T-helper 2 cell treated with Interferon-gamma antibody and Interleukin-4, amounts not matched to agents 5 μg/mL and 100 μg/mL, for 36 hours (primary cell): Measurements from ENCODE around the gene BCR.
A peak's percentile ranks its signal among the peaks of the same experiment; 100 is the strongest.

Experiments used
- DNase-seq: peaks from one replicate; pipeline ENCODE4 v3.0.0; 2021; ENCODE audit warnings: low spot score
- H3K27ac Mint-ChIP-seq: one replicate; pipeline ENCODE4 v1.8.0; 2021; ENCODE audit warnings: mild to moderate bottlenecking, mixed read lengths
- H3K27me3 Mint-ChIP-seq: one replicate; pipeline ENCODE4 v1.8.0; 2021; ENCODE audit warnings: low read depth, mixed read lengths
- H3K36me3 Mint-ChIP-seq: one replicate; pipeline ENCODE4 v1.8.0; 2021; ENCODE audit warnings: low read depth, mixed read lengths
- H3K4me1 Mint-ChIP-seq: one replicate; pipeline ENCODE4 v1.8.0; 2021; ENCODE audit warnings: low read depth, mixed read lengths
- H3K4me3 Mint-ChIP-seq: one replicate; pipeline ENCODE4 v1.8.0; 2022; ENCODE audit warnings: mild to moderate bottlenecking, moderate library complexity, mixed read lengths
- H3K9me3 Mint-ChIP-seq: one replicate; pipeline ENCODE4 v1.8.0; 2021; ENCODE audit warnings: mixed read lengths

BCR gene

GRCh38 chr22:23257889-23258825 lies 77.8 kb downstream of the BCR start:
- no peak for DNase-seq
- no peaks in the 10 kb centered on the region for H3K9me3 Mint-ChIP-seq
- H3K4me3 Mint-ChIP-seq: no peak overlapping the region
- H3K27me3 Mint-ChIP-seq: no peaks in the 10 kb centered on the region
- peaks cover 11% of the 10 kb centered on the region for H3K36me3 Mint-ChIP-seq
- peaks cover 2% of the 10 kb centered on the region for H3K4me1 Mint-ChIP-seq
- H3K27ac Mint-ChIP-seq: no peak overlapping the region

- no peak overlapping the region for H3K4me3 Mint-ChIP-seq
- H3K9me3 Mint-ChIP-seq: no peaks in the 10 kb centered on the region
- H3K4me1 Mint-ChIP-seq: peaks cover 2% of the 10 kb centered on the region
- H3K36me3 Mint-ChIP-seq: peaks cover 15% of the 10 kb centered on the region
- no peaks in the 10 kb centered on the region for H3K27me3 Mint-ChIP-seq
- no peak overlapping the region for H3K27ac Mint-ChIP-seq
- no peak for DNase-seq
Measured at GRCh38 chr22:23258826-23259170, 78.5 kb downstream of the BCR start.

GRCh38 chr22:23259916-23260644 lies 79.8 kb downstream of the BCR start:
- H3K27me3 Mint-ChIP-seq: no peaks in the 10 kb centered on the region
- H3K27ac Mint-ChIP-seq: no peak overlapping the region
- H3K9me3 Mint-ChIP-seq: no peaks in the 10 kb centered on the region
- DNase-seq: no peak
- H3K36me3 Mint-ChIP-seq: peaks cover 13% of the 10 kb centered on the region
- H3K4me3 Mint-ChIP-seq: no peak overlapping the region
- peaks cover 2% of the 10 kb centered on the region for H3K4me1 Mint-ChIP-seq

GRCh38 chr22:23260645-23261581 lies 80.6 kb downstream of the BCR start:
- Mint-ChIP-seq H3K4me3 (no peak overlapping the region), H3K27ac (no peak overlapping the region), H3K36me3 (peaks cover 10% of the 10 kb centered on the region), H3K4me1 (peaks cover 2% of the 10 kb centered on the region), H3K27me3 (no peaks in the 10 kb centered on the region), H3K9me3 (no peaks in the 10 kb centered on the region)
- DNase-seq: no peak

- H3K9me3 Mint-ChIP-seq: no peaks in the 10 kb centered on the region
Measured at GRCh38 chr22:23261900-23262450, 81.7 kb downstream of the BCR start.

GRCh38 chr22:23262518-23263332 lies 82.4 kb downstream of the BCR start:
- Mint-ChIP-seq H3K4me3 (no peak overlapping the region), H3K9me3 (no peaks in the 10 kb centered on the region), H3K27ac (no peak overlapping the region), H3K4me1 (no peaks in the 10 kb centered on the region), H3K36me3 (peaks cover 8% of the 10 kb centered on the region), H3K27me3 (no peaks in the 10 kb centered on the region)
- no peak for DNase-seq

More at GRCh38 chr22:23261900-23262450, 81.7 kb downstream of the BCR start:
- H3K27ac Mint-ChIP-seq: no peak overlapping the region
- no peak overlapping the region for H3K4me3 Mint-ChIP-seq
- DNase-seq: no peak
- no peaks in the 10 kb centered on the region for H3K27me3 Mint-ChIP-seq
- H3K4me1 Mint-ChIP-seq: peaks cover under 1% of the 10 kb centered on the region
- H3K36me3 Mint-ChIP-seq: peaks cover 8% of the 10 kb centered on the region

GRCh38 chr22:23263651-23264555 lies 83.6 kb downstream of the BCR start:
- peak overlapping the region; percentile 52 for H3K27ac Mint-ChIP-seq
- no peaks in the 10 kb centered on the region for H3K27me3 Mint-ChIP-seq
- H3K4me3 Mint-ChIP-seq: no peak overlapping the region
- peaks cover 11% of the 10 kb centered on the region for H3K36me3 Mint-ChIP-seq
- H3K4me1 Mint-ChIP-seq: peaks cover 3% of the 10 kb centered on the region
- DNase-seq: peak; percentile 24
- H3K9me3 Mint-ChIP-seq: no peaks in the 10 kb centered on the region

GRCh38 chr22:23264610-23265367 lies 84.5 kb downstream of the BCR start:
- Mint-ChIP-seq H3K36me3 (peaks cover 11% of the 10 kb centered on the region), H3K9me3 (no peaks in the 10 kb centered on the region), H3K27me3 (no peaks in the 10 kb centered on the region), H3K4me3 (no peak overlapping the region), H3K27ac (no peak overlapping the region), H3K4me1 (peaks cover 3% of the 10 kb centered on the region)
- DNase-seq: no peak

- Mint-ChIP-seq H3K27ac (no peak overlapping the region), H3K4me1 (peaks cover 3% of the 10 kb centered on the region), H3K27me3 (no peaks in the 10 kb centered on the region), H3K9me3 (no peaks in the 10 kb centered on the region), H3K36me3 (peaks cover 11% of the 10 kb centered on the region), H3K4me3 (no peak overlapping the region)
- no peak for DNase-seq
Measured at GRCh38 chr22:23265368-23265700, 85.0 kb downstream of the BCR start.

- no peaks in the 10 kb centered on the region for H3K27me3 Mint-ChIP-seq
- DNase-seq: no peak
- peaks cover 11% of the 10 kb centered on the region for H3K36me3 Mint-ChIP-seq
- H3K4me3 Mint-ChIP-seq: no peak overlapping the region
- no peak overlapping the region for H3K27ac Mint-ChIP-seq
- no peaks in the 10 kb centered on the region for H3K9me3 Mint-ChIP-seq
- H3K4me1 Mint-ChIP-seq: peaks cover 3% of the 10 kb centered on the region
Measured at GRCh38 chr22:23266780-23267179, 86.5 kb downstream of the BCR start.

- Mint-ChIP-seq H3K9me3 (no peaks in the 10 kb centered on the region), H3K4me1 (peaks cover 3% of the 10 kb centered on the region), H3K27me3 (no peaks in the 10 kb centered on the region), H3K27ac (no peak overlapping the region), H3K4me3 (no peak overlapping the region), H3K36me3 (peaks cover 11% of the 10 kb centered on the region)
- no peak for DNase-seq
Measured at GRCh38 chr22:23267226-23268043, 87.1 kb downstream of the BCR start.
